Neutrophil (primary cell): ENCODE results near the gene PACS2.
"Not testable (repeated sequence)": the region's sequence is repeated elsewhere in the genome, so short reads cannot be mapped to it uniquely, and the experiment has no call there.

ENCODE experiments used
- H3K27ac ChIP-seq: fragments of 200-600 bp; sonication (generic); 2 replicates; pipeline ENCODE4 v1.5.1; 2016; ENCODE audit warnings: mild to moderate bottlenecking, moderate library complexity
- H3K27me3 ChIP-seq: fragments of 200-600 bp; sonication (generic); 2 replicates; pipeline ENCODE4 v1.6.0; 2016; ENCODE audit warnings: mild to moderate bottlenecking
- H3K36me3 ChIP-seq: fragments of 200-600 bp; sonication (generic); 2 replicates; pipeline ENCODE4 v1.5.1; 2017
- H3K4me1 ChIP-seq, 2 experiments: fragments of 200-600 bp in 1 of 2; sonication (generic) in 1 of 2; 1 replicate in 1 of 2; 2 replicates in 1 of 2; pipeline versions ENCODE4 v1.5.1 to v1.6.1; 2013 to 2016; ENCODE audit warnings: low read depth in 1 of 2, low read length in 1 of 2, mild to moderate bottlenecking in 1 of 2, moderate library complexity in 1 of 2; ENCODE audit not compliant: control insufficient read depth in 1 of 2, insufficient read depth in 1 of 2
- H3K4me3 ChIP-seq, 2 experiments: fragments of 200-600 bp in 1 of 2; sonication (generic) in 1 of 2; 1 replicate in 1 of 2; 2 replicates in 1 of 2; pipeline ENCODE4 v1.5.1; 2013 to 2016; ENCODE audit warnings: low read depth in 1 of 2, low read length in 1 of 2, mild to moderate bottlenecking in 1 of 2, moderate library complexity in 1 of 2
- H3K9me3 ChIP-seq: fragments of 200-600 bp; sonication (generic); 2 replicates; pipeline ENCODE4 v1.5.1; 2016
- CTCF ChIP-seq: fragments of 200-600 bp; sonication (generic); IDR thresholded peaks from 2 replicates; pipeline ENCODE4 v1.5.1; 2016; ENCODE audit warnings: antibody characterized with exemption

The PACS2 gene

GRCh38 chr14:105292826-105293711, 21.5 kb upstream of the PACS2 start:
- Histone ChIP-seq H3K9me3 (no peaks in the 10 kb centered on the region), H3K27me3 (peaks cover 40% of the 10 kb centered on the region), H3K36me3 (no peaks in the 10 kb centered on the region), H3K4me3 (no peak overlapping the region), H3K27ac (no peak overlapping the region), H3K4me1 (peaks cover 20 to 24% of the 10 kb centered on the region in 2 experiments)
- no peak for TF ChIP-seq CTCF

GRCh38 chr14:105294142-105294597, 20.4 kb upstream of the PACS2 start:
- no peak overlapping the region for H3K4me3 ChIP-seq
- peaks cover 40% of the 10 kb centered on the region for H3K27me3 ChIP-seq
- peaks cover 22 to 24% of the 10 kb centered on the region in 2 experiments for H3K4me1 ChIP-seq
- no peak overlapping the region for H3K27ac ChIP-seq
- TF ChIP-seq CTCF, result no peak
- no peaks in the 10 kb centered on the region for H3K9me3 ChIP-seq
- H3K36me3 ChIP-seq, result no peaks in the 10 kb centered on the region

DNA sequence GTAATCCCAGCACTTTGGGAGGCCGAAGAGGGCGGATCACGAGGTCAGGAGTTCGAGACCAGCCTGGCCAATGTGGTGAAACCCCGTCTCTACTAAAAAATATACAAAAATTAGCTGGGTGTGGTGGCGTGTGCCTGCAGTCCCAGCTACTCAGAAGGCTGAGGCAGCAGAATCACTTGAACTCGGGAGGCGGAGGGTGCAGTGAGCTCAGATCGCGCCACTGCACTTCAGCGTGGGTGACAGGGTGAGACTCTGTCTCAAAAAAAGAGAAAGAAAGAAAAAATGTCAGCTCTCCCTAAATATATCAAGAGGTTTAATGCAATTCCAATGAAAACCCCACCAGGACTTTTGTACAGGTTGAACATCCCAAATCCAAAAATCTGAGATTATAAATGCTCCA, 17.2 kb upstream of the PACS2 start:
- H3K36me3 ChIP-seq, H3K27ac ChIP-seq, H3K4me3 ChIP-seq, H3K9me3 ChIP-seq: not testable (repeated sequence)
- Histone ChIP-seq H3K27me3 (peaks cover 26% of the 10 kb centered on the region), H3K4me1 (peaks cover 26% of the 10 kb centered on the region in 2 experiments)

DNA sequence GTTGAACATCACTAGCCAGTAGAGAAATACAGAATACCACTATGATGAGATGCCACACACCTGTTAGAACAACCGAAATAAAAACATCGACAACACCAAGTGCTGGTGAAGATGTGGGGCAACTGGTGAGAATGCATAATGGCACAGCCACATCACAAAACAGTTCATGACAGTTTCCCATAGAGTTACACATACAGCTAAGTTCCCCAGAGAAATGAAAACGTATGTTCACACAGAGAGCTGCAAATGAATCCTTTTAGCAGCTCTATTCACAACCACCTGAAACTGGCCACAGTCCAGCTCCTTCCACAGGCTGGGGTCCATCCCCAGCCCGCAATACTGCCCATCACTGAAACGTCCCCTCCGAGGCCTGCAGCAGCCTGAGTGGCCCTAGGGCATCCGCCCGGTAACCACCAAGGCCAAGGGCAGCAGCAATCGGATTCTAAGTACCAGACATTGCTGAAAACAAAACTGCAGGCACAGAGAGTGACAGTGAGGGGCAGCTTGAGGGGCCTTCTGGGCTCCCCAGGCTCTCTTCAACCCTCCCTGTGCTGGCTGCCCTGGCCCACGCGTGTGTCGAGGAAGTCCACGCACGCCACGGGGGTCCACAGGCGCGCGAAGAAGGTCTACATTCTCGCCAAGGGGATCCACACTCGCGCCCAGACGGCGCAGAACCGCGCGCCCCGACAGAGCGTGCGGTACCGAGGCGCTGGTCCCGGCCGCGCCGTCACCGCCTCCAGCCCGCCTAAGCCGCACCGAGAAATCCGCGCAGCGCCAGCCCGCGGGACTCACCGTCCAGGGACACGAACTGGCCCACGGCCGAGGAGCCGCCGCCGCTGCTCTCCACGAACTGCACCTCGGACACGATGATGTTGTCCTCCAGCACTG, 14.7 kb upstream of the PACS2 start:
- TF ChIP-seq CTCF, result no peak
- Histone ChIP-seq H3K36me3 (no peaks in the 10 kb centered on the region), H3K27me3 (peaks cover 4% of the 10 kb centered on the region), H3K4me1 (peaks cover 16 to 17% of the 10 kb centered on the region in 2 experiments), H3K27ac (peak overlapping the region; percentile 79), H3K9me3 (no peaks in the 10 kb centered on the region), H3K4me3 (peak overlapping the region; percentile 82 to 85)

GRCh38 chr14:105300542-105301102, 13.9 kb upstream of the PACS2 start, which contains the start of gene BRF1:
Gene BRF1, minus strand, starts transcription at chr14:105301001. Its CDS starts 372 bp downstream, at chr14:105300629.
- no peaks in the 10 kb centered on the region for H3K9me3 ChIP-seq
- H3K27me3 ChIP-seq, result peaks cover 4% of the 10 kb centered on the region
- no peaks in the 10 kb centered on the region for H3K36me3 ChIP-seq
- H3K27ac ChIP-seq, result peak within 1 kb of the TSS; percentile 79
- peaks cover 16 to 17% of the 10 kb centered on the region in 2 experiments for H3K4me1 ChIP-seq
- TF ChIP-seq CTCF, result no peak
- H3K4me3 ChIP-seq, result peak within 1 kb of the TSS; percentile 82 to 85
